Measurements from ENCODE around the gene NFASC. TPM values are rescaled to one million over a fixed set of nuclear protein-coding genes. Genes with fewer than 3 reads are reported as not detected.

Gene NFASC
- total RNA-seq, 2 experiments from 2014 or later: not detected

GRCh38 chr1:204853436-204853835 is 17.2 kb upstream of the NFASC start:
- Histone ChIP-seq H3K9me2 (ENCODE audit: insufficient read depth, low read length) (no peaks in the 10 kb centered on the region), H4K20me1 (ENCODE audit: insufficient read depth, low read length) (no peaks in the 10 kb centered on the region), H3K4me2 (ENCODE audit: low read length) (no peak overlapping the region), H3K36me3 (ENCODE audit: insufficient read depth, low read length) (no peaks in the 10 kb centered on the region), H3K79me2 (ENCODE audit: insufficient read depth, low read depth, low read length) (no peaks in the 10 kb centered on the region), H3K9me3 (ENCODE audit: low read length) (no peaks in the 10 kb centered on the region), H3K4me3 (ENCODE audit: low read depth, low read length, poor library complexity, severe bottlenecking) (no peak overlapping the region), H3K4me1 (ENCODE audit: insufficient read depth, low read length, poor library complexity, severe bottlenecking) (no peaks in the 10 kb centered on the region), H3K27ac (ENCODE audit: low read depth, low read length, poor library complexity, severe bottlenecking) (no peak overlapping the region), H2AFZ (ENCODE audit: low read length) (no peak overlapping the region)
- no peak for TF ChIP-seq EZH2phosphoT487 (IDR thresholded peaks at IDR 0.05; ENCODE audit: borderline replicate concordance, low read depth, low read length)
- TF ChIP-seq CTCF (conservative IDR thresholded peaks at IDR 0.05; ENCODE audit: low read length): no peak
- BruUV-seq (replicated peaks): no TSS peak
- DNase-seq (ENCODE audit: low spot score): no peak
- ChIA-PET CTCF (ENCODE audit: unreplicated experiment) (no interaction called here), POLR2A (interaction anchor here (0.5 to 1.3 kb wide), 2 partner anchors 12 to 154 kb away, joined by 4 to 5 read pairs; no protein-coding TSS in a partner anchor)
- intact Hi-C loops (cut with micrococcal nuclease; ENCODE audit: unreplicated experiment): no loop called here

- H3K9me2 ChIP-seq (ENCODE audit: insufficient read depth, low read length): no peaks in the 10 kb centered on the region
- ChIA-PET POLR2A (interaction anchor here (1.0 kb wide), 1 partner anchor 9 kb away, joined by 3 read pairs; no protein-coding TSS in a partner anchor), CTCF (ENCODE audit: unreplicated experiment) (no interaction called here)
- H3K4me3 ChIP-seq (ENCODE audit: low read depth, low read length, poor library complexity, severe bottlenecking): no peak overlapping the region
- DNase-seq (ENCODE audit: low spot score): no peak
- no peaks in the 10 kb centered on the region for H3K9me3 ChIP-seq (ENCODE audit: low read length)
- no peaks in the 10 kb centered on the region for H3K79me2 ChIP-seq (ENCODE audit: insufficient read depth, low read depth, low read length)
- H2AFZ ChIP-seq (ENCODE audit: low read length): no peak overlapping the region
- BruUV-seq (replicated peaks): no TSS peak
- H3K27ac ChIP-seq (ENCODE audit: low read depth, low read length, poor library complexity, severe bottlenecking): no peak overlapping the region
- H4K20me1 ChIP-seq (ENCODE audit: insufficient read depth, low read length): no peaks in the 10 kb centered on the region
- no peaks in the 10 kb centered on the region for H3K36me3 ChIP-seq (ENCODE audit: insufficient read depth, low read length)
- H3K4me1 ChIP-seq (ENCODE audit: insufficient read depth, low read length, poor library complexity, severe bottlenecking): no peaks in the 10 kb centered on the region
- intact Hi-C loops (cut with micrococcal nuclease; ENCODE audit: unreplicated experiment): no loop called here
- TF ChIP-seq EZH2phosphoT487 (IDR thresholded peaks at IDR 0.05; ENCODE audit: borderline replicate concordance, low read depth, low read length) (no peak), CTCF (conservative IDR thresholded peaks at IDR 0.05; ENCODE audit: low read length) (no peak)
- H3K4me2 ChIP-seq (ENCODE audit: low read length): no peak overlapping the region
Measured at GRCh38 chr1:204854286-204854685, 16.4 kb upstream of the NFASC start.

GRCh38 chr1:204858363-204858821 is 12.3 kb upstream of the NFASC start:
- ChIA-PET POLR2A (no interaction called here), CTCF (ENCODE audit: unreplicated experiment) (no interaction called here)
- no peaks in the 10 kb centered on the region for H3K79me2 ChIP-seq (ENCODE audit: insufficient read depth, low read depth, low read length)
- H3K9me2 ChIP-seq (ENCODE audit: insufficient read depth, low read length): no peaks in the 10 kb centered on the region
- no peak overlapping the region for H3K4me2 ChIP-seq (ENCODE audit: low read length)
- H3K4me3 ChIP-seq (ENCODE audit: low read depth, low read length, poor library complexity, severe bottlenecking): no peak overlapping the region
- TF ChIP-seq EZH2phosphoT487 (IDR thresholded peaks at IDR 0.05; ENCODE audit: borderline replicate concordance, low read depth, low read length) (no peak), CTCF (conservative IDR thresholded peaks at IDR 0.05; ENCODE audit: low read length) (no peak)
- no peaks in the 10 kb centered on the region for H3K36me3 ChIP-seq (ENCODE audit: insufficient read depth, low read length)
- H3K9me3 ChIP-seq (ENCODE audit: low read length): no peaks in the 10 kb centered on the region
- no peaks in the 10 kb centered on the region for H3K4me1 ChIP-seq (ENCODE audit: insufficient read depth, low read length, poor library complexity, severe bottlenecking)
- intact Hi-C loops (cut with micrococcal nuclease; ENCODE audit: unreplicated experiment): no loop called here
- no TSS peak for BruUV-seq (replicated peaks)
- H4K20me1 ChIP-seq (ENCODE audit: insufficient read depth, low read length): no peaks in the 10 kb centered on the region
- no peak overlapping the region for H2AFZ ChIP-seq (ENCODE audit: low read length)
- no peak overlapping the region for H3K27ac ChIP-seq (ENCODE audit: low read depth, low read length, poor library complexity, severe bottlenecking)
- no peak for DNase-seq (ENCODE audit: low spot score)
